GM23338 (cell line): Measurements from ENCODE around the gene C13orf46. TPM values are rescaled to one million over a fixed set of nuclear protein-coding genes. Genes with fewer than 3 reads are reported as not detected.

Source experiments
- ATAC-seq: fragments of 200-7000 bp; cut with Tn5 transposase; 3 replicates; pipeline ENCODE4 v1.9.1; 2020
- DNase-seq: peaks from one replicate; pipeline ENCODE4 v3.0.0-alpha.2; 2015; ENCODE audit warnings: low spot score
- H2AFZ ChIP-seq: fragments of 200-600 bp; sonication (generic); 2 replicates; pipeline ENCODE4 v1.8.0; 2016; ENCODE audit warnings: antibody characterized with exemption, mild to moderate bottlenecking, moderate library complexity
- H3F3A ChIP-seq: fragments of 200-600 bp; sonication (generic); replicated peaks from 2 replicates; pipeline ENCODE4 v1.8.0; 2017; ENCODE audit warnings: antibody characterized with exemption, mixed run types, low read depth
- H3K27ac ChIP-seq: fragments of 200-600 bp; sonication (generic); 2 replicates; pipeline ENCODE4 v1.6.1; 2016; ENCODE audit warnings: low read depth
- H3K27me3 ChIP-seq: fragments of 200-600 bp; sonication (generic); 2 replicates; pipeline ENCODE4 v1.8.0; 2016; ENCODE audit warnings: mild to moderate bottlenecking, mixed run types, moderate library complexity; ENCODE audit not compliant: insufficient read depth
- H3K36me3 ChIP-seq: fragments of 200-600 bp; sonication (generic); 2 replicates; pipeline ENCODE4 v1.8.0; 2016; ENCODE audit warnings: mild to moderate bottlenecking; ENCODE audit not compliant: insufficient read depth
- H3K4me1 ChIP-seq: fragments of 200-600 bp; sonication (generic); 2 replicates; pipeline ENCODE4 v1.8.0; 2016; ENCODE audit warnings: mild to moderate bottlenecking, moderate library complexity; ENCODE audit not compliant: insufficient read depth
- H3K4me2 ChIP-seq: fragments of 200-600 bp; sonication (generic); 2 replicates; pipeline ENCODE4 v1.7.1; 2017; ENCODE audit warnings: mixed run types
- H3K4me3 ChIP-seq: fragments of 200-600 bp; sonication (generic); 2 replicates; pipeline ENCODE4 v1.6.1; 2016; ENCODE audit warnings: mixed run types
- H3K79me2 ChIP-seq: fragments of 200-600 bp; sonication (generic); replicated peaks from 2 replicates; pipeline ENCODE4 v1.8.0; 2017; ENCODE audit warnings: mild to moderate bottlenecking; ENCODE audit not compliant: insufficient read depth
- H3K9me2 ChIP-seq: fragments of 200-600 bp; sonication (generic); 2 replicates; pipeline ENCODE4 v1.8.0; 2017; ENCODE audit not compliant: insufficient read depth
- H4K20me1 ChIP-seq: fragments of 200-600 bp; sonication (generic); replicated peaks from 2 replicates; pipeline ENCODE4 v1.8.0; 2017; ENCODE audit warnings: mild to moderate bottlenecking; ENCODE audit not compliant: insufficient read depth
- H3K27ac Mint-ChIP-seq: 2 replicates; pipeline ENCODE4 v1.8.0; 2020; ENCODE audit warnings: inconsistent platforms, mild to moderate bottlenecking, moderate library complexity, mixed read lengths
- H3K27me3 Mint-ChIP-seq: 3 replicates; pipeline ENCODE4 v1.8.0; 2022; ENCODE audit warnings: low read depth, mild to moderate bottlenecking, moderate library complexity, mixed read lengths, inconsistent platforms; ENCODE audit not compliant: insufficient read depth, poor library complexity
- H3K36me3 Mint-ChIP-seq: 3 replicates; pipeline ENCODE4 v1.8.0; 2021; ENCODE audit warnings: low read depth, mild to moderate bottlenecking, inconsistent platforms, moderate library complexity, mixed read lengths
- H3K4me1 Mint-ChIP-seq: 3 replicates; pipeline ENCODE4 v1.8.0; 2020; ENCODE audit warnings: mild to moderate bottlenecking, inconsistent platforms, mixed read lengths
- H3K4me3 Mint-ChIP-seq: 3 replicates; pipeline ENCODE4 v1.8.0; 2021; ENCODE audit warnings: moderate library complexity, mild to moderate bottlenecking, inconsistent platforms, mixed read lengths
- H3K9me3 Mint-ChIP-seq: 3 replicates; pipeline ENCODE4 v1.8.0; 2020; ENCODE audit warnings: moderate library complexity, mild to moderate bottlenecking, inconsistent platforms, mixed read lengths
- CREB1 ChIP-seq: fragments of 250-450 bp; sonication (Bioruptor Pico); IDR thresholded peaks from 2 replicates; pipeline ENCODE4 v1.5.0; 2020; ENCODE audit warnings: low read depth, mild to moderate bottlenecking, moderate library complexity
- CTCF ChIP-seq, 2 experiments: fragments of 200-600 bp in 1 of 2; sonication (generic) in 1 of 2; conservative IDR thresholded peaks; 2 replicates each; pipeline versions ENCODE4 v1.5.1 to v1.6.1; 2016 to 2017; ENCODE audit warnings: antibody characterized with exemption in 2 of 2, low read depth in 2 of 2, mild to moderate bottlenecking in 2 of 2, moderate library complexity in 1 of 2
- JUNB ChIP-seq: IDR thresholded peaks from one replicate; pipeline ENCODE4 v1.6.1; 2016; ENCODE audit warnings: antibody characterized with exemption; ENCODE audit not compliant: unreplicated experiment
- POLR2AphosphoS5 ChIP-seq: IDR thresholded peaks from 2 replicates; pipeline ENCODE4 v1.6.1; 2016; ENCODE audit warnings: antibody characterized with exemption, low read depth
- REST ChIP-seq: IDR thresholded peaks from one replicate; pipeline ENCODE4 v1.6.1; 2018; ENCODE audit warnings: antibody characterized with exemption; ENCODE audit not compliant: unreplicated experiment
- STAT1 ChIP-seq: IDR thresholded peaks from one replicate; pipeline ENCODE4 v1.6.1; 2016; ENCODE audit warnings: antibody characterized with exemption; ENCODE audit not compliant: unreplicated experiment
- polyA plus RNA-seq: library from polyadenylated mRNA; unstranded; fragments of >200 nt; fragmentation: Nextera tagmentation; extraction: Ambion mirVana; gene quantifications from 2 replicates; pipeline ENCODE4 v1.2.1, GENCODE V29; 2016
- total RNA-seq: library from RNA; depleted of rRNA; stranded (reverse); fragments of >200 nt; shearing (Covaris generic); gene quantifications from 2 replicates; pipeline ENCODE4 v1.2.3, GENCODE V29; 2014

Gene C13orf46
- total and polyA plus RNA-seq, 2 experiments from 2014 or later, result 0.44 to 1.5 TPM

- no peak overlapping the region for H3K4me3 Mint-ChIP-seq
Measured at GRCh38 chr13:113952151-113952982, 21.5 kb downstream of the C13orf46 start.

More at GRCh38 chr13:113952151-113952982, 21.5 kb downstream of the C13orf46 start:
- no peak overlapping the region for H3K4me3 ChIP-seq
- no peaks in the 10 kb centered on the region for H3K4me1 ChIP-seq
- H3K36me3 Mint-ChIP-seq, result peaks cover 19% of the 10 kb centered on the region
- H3K36me3 ChIP-seq, result no peaks in the 10 kb centered on the region
- no peaks in the 10 kb centered on the region for H3K27me3 ChIP-seq
- no peaks in the 10 kb centered on the region for H3K79me2 ChIP-seq
- DNase-seq (no peak), ATAC-seq (no peak)
- no peaks in the 10 kb centered on the region for H3K9me2 ChIP-seq
- H3K4me2 ChIP-seq, result no peak overlapping the region
- peaks cover 31% of the 10 kb centered on the region for H3K9me3 Mint-ChIP-seq
- H3F3A ChIP-seq, result no peaks in the 10 kb centered on the region
- TF ChIP-seq REST (no peak), JUNB (no peak), CTCF (conservative IDR thresholded peaks at IDR 0.05; ENCODE audit: low read depth in 2 of 2) (no peak), POLR2AphosphoS5 (no peak), STAT1 (no peak), CREB1 (CRISPR knock-in tag) (no peak)
- peaks cover 19% of the 10 kb centered on the region for H3K27me3 Mint-ChIP-seq
- no peaks in the 10 kb centered on the region for H4K20me1 ChIP-seq
- no peak overlapping the region for H3K27ac ChIP-seq
- H3K27ac Mint-ChIP-seq, result no peak overlapping the region
- no peak overlapping the region for H2AFZ ChIP-seq
- no peaks in the 10 kb centered on the region; the same call in 2 of the 3 replicates for H3K4me1 Mint-ChIP-seq
